Left lung (tissue), 10 donors: ENCODE data around the gene LENEP. TPM values are rescaled to one million over a fixed set of nuclear protein-coding genes. Genes with fewer than 3 reads are reported as not detected.

Experiments used
- ATAC-seq: fragments of 200-7000 bp; cut with Tn5 transposase; one replicate; pipeline ENCODE4 v1.9.1; 2020; ENCODE audit warnings: moderate library complexity
- DNase-seq, 4 donors: peaks; one replicate each; pipeline ENCODE4 v3.0.0-alpha.2; 2013 to 2020
- H3K27ac ChIP-seq, 2 donors: fragments of 200-600 bp; sonication (generic) in 1 of 2; one replicate each; pipeline versions ENCODE4 v1.5.0 to v1.8.0; 2020 to 2021
- H3K27me3 ChIP-seq, 2 donors: fragments of 200-600 bp; sonication (generic) in 1 of 2; one replicate each; pipeline versions ENCODE4 v1.5.0 to v1.8.0; 2020 to 2021
- H3K36me3 ChIP-seq, 2 donors: fragments of 200-600 bp; sonication (generic) in 1 of 2; one replicate each; pipeline versions ENCODE4 v1.5.0 to v1.8.0; 2020 to 2021
- H3K4me1 ChIP-seq, 2 donors: fragments of 200-600 bp; one replicate each; pipeline ENCODE4 v1.8.0; 2021
- H3K4me3 ChIP-seq, 2 donors: fragments of 200-600 bp; sonication (generic) in 1 of 2; one replicate each; pipeline versions ENCODE4 v1.5.0 to v1.8.0; 2020 to 2021; ENCODE audit warnings: mild to moderate bottlenecking in 1 of 2
- H3K9me3 ChIP-seq, 2 donors: fragments of 200-600 bp; sonication (generic) in 1 of 2; one replicate each; pipeline versions ENCODE4 v1.5.0 to v1.8.0; 2020 to 2021
- intact Hi-C, 2 donors: fragments of 100-400 bp; cut with DNase I; formaldehyde crosslinking; loops; one replicate each; pipeline versions ENCODE4 v1.11.2 to v1.14.2; 2022
- polyA plus RNA-seq, 6 donors: library from polyadenylated mRNA; unstranded; fragments of 120-200 nt; gene quantifications; one replicate each; pipeline ENCODE4 v1.2.1, GENCODE V29; 2013; ENCODE audit not compliant: insufficient read length in 6 of 6
- total RNA-seq, 2 donors: library from RNA; stranded (reverse); fragmentation: NEBNext Ultra II Directional; extraction: Animal tissue kit (Norgen Biotek cat#: 25700); gene quantifications; one replicate each; pipeline ENCODE4 v1.2.1, GENCODE V29; 2021
- TF ChIP-seq, protein P1 (sequence below), 2 donors: fragments of 200-600 bp; sonication (generic) in 1 of 2; IDR thresholded peaks; one replicate each; pipeline versions ENCODE4 v1.5.0 to v1.8.0; 2021; ENCODE audit warnings: antibody characterized with exemption in 2 of 2
- donor health status: DM: no; HTN: yes; CAD: no.
- donor health status: DM: no; HTN: no; CAD: no.

Gene LENEP
- total and polyA plus RNA-seq, 8 donors = 0.52 to 1.8 (median 0.81) TPM; not detected in 1

DNA sequence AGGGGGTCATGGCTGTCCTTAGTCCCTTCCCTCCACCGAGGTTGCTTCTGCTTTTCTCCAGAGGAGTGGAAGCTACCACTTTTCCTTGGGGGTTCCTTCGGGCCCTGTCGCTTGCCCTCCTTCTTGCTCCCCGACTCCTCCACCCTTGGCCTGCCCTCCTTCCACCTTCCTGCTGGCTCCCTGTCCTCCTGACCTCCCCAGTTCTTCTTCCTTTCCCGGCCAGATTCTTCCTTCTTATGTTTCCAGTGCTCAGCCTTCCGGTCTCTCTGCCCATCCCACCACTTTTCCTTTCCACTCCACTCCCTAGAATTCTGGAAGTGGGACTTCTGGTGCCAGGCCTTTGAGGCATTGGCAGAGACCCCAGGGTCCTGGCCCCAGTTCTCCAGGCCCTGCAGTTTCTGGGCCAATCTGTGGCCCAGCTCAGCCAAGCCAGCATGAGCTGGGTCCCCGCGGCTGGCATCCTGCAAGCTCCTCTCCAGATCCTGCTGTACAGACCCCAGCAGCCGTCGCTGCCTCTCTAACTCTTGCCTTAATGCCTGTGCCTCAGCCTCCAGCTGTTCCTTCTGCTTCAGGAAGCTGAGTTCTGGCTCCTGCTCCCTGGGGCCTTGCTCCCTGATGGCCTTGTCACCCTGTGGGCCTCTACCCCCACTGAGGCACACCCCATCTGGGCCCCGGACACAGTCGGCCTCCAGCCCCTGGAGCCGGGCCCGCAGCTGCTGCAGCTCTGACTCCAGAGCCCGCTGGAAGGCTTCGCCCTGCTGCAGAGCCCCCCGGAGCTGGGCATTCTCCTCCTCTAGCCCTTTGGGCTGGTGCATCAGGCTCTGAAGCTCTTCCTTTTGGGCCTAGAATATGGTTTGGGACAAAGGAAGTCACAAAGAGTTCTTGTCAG lies 47.2 kb upstream of the LENEP start:
- DNase-seq = no peak
- intact Hi-C loops = no loop called here
- TF ChIP-seq, protein P1, sequence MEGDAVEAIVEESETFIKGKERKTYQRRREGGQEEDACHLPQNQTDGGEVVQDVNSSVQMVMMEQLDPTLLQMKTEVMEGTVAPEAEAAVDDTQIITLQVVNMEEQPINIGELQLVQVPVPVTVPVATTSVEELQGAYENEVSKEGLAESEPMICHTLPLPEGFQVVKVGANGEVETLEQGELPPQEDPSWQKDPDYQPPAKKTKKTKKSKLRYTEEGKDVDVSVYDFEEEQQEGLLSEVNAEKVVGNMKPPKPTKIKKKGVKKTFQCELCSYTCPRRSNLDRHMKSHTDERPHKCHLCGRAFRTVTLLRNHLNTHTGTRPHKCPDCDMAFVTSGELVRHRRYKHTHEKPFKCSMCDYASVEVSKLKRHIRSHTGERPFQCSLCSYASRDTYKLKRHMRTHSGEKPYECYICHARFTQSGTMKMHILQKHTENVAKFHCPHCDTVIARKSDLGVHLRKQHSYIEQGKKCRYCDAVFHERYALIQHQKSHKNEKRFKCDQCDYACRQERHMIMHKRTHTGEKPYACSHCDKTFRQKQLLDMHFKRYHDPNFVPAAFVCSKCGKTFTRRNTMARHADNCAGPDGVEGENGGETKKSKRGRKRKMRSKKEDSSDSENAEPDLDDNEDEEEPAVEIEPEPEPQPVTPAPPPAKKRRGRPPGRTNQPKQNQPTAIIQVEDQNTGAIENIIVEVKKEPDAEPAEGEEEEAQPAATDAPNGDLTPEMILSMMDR (IDR thresholded peaks at IDR 0.05) = no peak

DNA sequence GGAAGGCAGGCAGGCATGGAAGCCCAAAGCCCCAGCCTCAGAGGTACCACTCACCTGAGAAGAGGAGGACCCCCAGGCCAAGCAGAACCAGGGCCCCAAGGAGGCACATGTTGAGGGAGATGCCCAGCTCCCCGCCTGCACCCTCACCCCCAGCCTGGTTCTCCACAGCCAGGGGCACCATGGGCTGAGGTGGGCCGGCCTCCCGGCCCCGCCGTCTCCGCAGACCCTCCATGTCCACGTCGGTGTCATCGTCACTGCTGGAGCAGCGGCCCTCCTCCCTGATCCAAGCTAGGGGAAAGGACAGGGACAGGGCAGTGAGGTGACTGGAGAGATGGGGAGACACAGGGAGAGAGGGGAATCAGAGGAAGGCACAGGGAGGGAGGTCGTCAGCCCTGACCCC lies 45.3 kb upstream of the LENEP start:
- peaks cover 0 to 25% of the 10 kb centered on the region in 2 donors for H3K4me1 ChIP-seq
- DNase-seq (no peak), ATAC-seq (no peak)
- H3K4me3 ChIP-seq = no peak overlapping the region
- intact Hi-C loops = no loop called here
- TF ChIP-seq, protein P1 (IDR thresholded peaks at IDR 0.05) = no peak
- no peaks in the 10 kb centered on the region for H3K9me3 ChIP-seq
- H3K27me3 ChIP-seq = no peaks in the 10 kb centered on the region
- H3K36me3 ChIP-seq = peaks cover 0 to 55% of the 10 kb centered on the region in 2 donors
- H3K27ac ChIP-seq = no peak overlapping the region

More for the DNA sequence above, 47.2 kb upstream of the LENEP start:
- H3K4me3 ChIP-seq = no peak overlapping the region
- H3K27ac ChIP-seq = no peak overlapping the region
- no peaks in the 10 kb centered on the region for H3K9me3 ChIP-seq
- H3K36me3 ChIP-seq = peaks cover 0 to 52% of the 10 kb centered on the region in 2 donors
- no peak for ATAC-seq
- peaks cover 12 to 32% of the 10 kb centered on the region in 2 donors for H3K4me1 ChIP-seq
- H3K27me3 ChIP-seq = no peaks in the 10 kb centered on the region

DNA sequence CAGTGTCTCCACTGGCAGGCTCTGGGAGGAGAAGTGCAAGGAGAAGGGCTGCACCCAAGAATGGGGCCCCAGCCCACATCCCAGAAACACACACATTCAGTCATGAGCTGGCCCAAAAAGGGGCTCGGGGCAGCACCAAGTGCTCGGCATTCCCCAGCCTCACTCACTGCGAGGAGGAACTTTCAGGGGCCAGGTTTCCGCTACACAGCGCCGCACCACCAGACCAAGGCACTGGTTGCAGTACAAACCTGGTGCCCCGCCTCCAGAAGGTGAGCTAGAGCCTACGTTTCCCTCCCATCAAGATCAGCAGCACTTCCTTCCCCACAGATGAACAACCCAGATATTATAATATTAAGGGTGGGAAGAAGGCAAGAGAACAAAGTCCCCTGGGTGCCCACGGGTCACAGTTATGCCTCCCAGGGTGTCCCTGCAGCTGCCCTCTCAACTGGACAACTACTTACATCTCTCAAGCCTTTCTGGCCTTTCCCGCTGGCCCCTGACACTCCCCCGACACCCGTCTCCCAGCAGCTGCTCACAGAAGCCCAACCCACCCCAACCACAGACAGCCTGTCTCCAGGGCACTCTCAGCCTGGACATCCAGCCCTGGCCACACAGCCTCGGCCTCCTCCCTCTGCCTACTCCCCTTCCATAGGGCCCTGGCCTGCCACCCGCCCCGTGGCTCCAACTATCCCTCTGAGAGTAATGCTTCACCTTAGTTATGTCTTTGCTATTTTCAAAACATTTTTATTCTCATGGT lies 41.3 kb upstream of the LENEP start:
- Histone ChIP-seq H3K27me3 (no peaks in the 10 kb centered on the region), H3K36me3 (peaks cover 0 to 30% of the 10 kb centered on the region in 2 donors), H3K27ac (no peak overlapping the region), H3K4me3 (no peak overlapping the region), H3K9me3 (no peaks in the 10 kb centered on the region), H3K4me1 (peaks cover 21 to 47% of the 10 kb centered on the region in 2 donors)
- intact Hi-C loops = loop anchor here in 1 of 2 donors (10.0 kb wide), 1 partner anchor 113 kb away; the partner anchor contains the start of gene EFNA4
- no peak for DNase-seq
- no peak for ATAC-seq
- TF ChIP-seq, protein P1 (IDR thresholded peaks at IDR 0.05) = no peak

DNA sequence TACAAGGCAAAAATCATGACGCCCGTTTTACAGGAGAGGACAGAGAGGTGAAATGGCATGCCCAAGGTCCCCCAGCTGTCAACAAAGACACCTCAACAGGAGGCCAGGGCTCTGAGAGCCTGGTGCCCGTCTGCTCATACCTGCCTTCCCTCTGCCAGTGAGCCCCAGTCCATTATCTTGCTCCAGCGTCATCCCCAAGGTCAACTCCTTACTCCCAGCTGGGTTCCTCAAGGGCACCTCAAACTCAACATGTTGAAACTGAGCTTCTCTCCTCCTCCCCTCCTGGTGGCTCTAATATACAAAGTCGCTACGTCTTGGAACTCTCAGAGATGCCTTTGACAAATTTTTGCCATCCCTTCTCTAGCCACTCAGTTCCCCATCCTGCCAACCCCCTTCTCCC lies 40.7 kb upstream of the LENEP start:
- H3K9me3 ChIP-seq = no peaks in the 10 kb centered on the region
- DNase-seq (no peak), ATAC-seq (no peak)
- H3K4me3 ChIP-seq = no peak overlapping the region
- intact Hi-C loops = loop anchor here in 1 of 2 donors (10.0 kb wide), 1 partner anchor 112 kb away; the partner anchor contains the start of gene EFNA4
- no peaks in the 10 kb centered on the region for H3K27me3 ChIP-seq
- TF ChIP-seq, protein P1 (IDR thresholded peaks at IDR 0.05) = no peak
- H3K4me1 ChIP-seq = peaks cover 23 to 53% of the 10 kb centered on the region in 2 donors
- peaks cover 0 to 25% of the 10 kb centered on the region in 2 donors for H3K36me3 ChIP-seq
- H3K27ac ChIP-seq = no peak overlapping the region
